GM19452 (cell line): ENCODE data around the gene VSIG10L.

Source experiments
- ATAC-seq: cut with Tn5 transposase; IDR thresholded peaks from one replicate; pipeline ENCODE4 v1.9.1; 2021; ENCODE audit not compliant: unreplicated experiment

VSIG10L gene

DNA sequence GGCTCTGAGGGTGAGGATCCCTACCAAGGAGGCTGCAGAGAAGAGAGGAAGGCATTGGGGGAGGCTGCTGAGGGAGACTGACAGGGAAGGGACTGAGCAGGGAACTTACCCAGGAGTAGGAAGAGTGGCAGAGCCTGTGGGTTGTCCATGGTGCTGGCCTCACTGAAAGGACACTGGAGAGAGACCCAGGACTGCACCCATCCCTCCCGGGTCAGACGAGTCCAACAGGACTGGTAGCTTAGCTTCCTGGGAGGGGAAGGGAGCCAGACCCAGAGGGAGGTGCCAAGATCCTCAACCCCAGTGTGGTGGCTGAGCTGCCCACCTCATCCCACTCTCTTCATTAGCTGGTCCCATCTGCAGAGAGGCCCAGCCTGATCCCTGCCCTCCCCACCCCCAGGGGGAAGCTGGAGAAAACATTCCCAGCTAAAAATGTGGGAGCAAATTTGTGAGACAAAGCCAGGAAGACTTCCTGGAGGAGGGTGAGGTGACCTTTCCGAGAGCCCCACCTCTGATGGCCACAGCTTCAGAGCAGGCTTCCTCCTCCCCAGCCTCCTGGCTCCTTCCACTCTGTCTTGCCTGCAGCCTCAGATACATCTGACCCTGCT is at the start of gene VSIG10L:
TSS of gene VSIG10L (minus strand) at position 164 of the 605 bp plus-strand sequence. CDS start at position 149, 15 bp downstream.
- no peak for ATAC-seq

DNA sequence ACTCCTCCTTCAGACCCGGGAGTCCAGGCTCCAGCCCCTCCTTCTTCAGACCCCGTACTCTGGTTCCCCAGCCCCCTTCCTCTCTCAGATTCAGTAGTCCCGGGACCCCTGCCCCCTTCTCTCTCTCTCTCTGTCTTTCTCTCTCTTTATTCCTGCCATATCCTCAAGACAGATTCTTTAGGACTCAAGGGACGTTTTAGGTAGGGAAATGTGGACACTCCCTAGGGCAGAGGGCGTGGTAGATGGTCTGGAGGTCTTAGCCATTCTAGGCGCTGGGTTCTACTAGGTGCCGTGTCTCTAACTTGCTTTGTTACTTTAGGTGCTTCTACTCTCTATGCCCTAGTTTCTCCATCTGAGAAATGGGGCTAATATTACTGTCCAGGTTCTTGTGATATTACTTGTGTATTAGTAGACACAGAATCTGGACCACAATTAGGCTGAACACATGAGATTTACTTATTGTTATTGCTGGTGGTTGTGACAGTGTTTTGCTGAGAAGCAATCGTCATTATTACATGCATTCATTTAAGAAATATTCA is 49.2 kb upstream of the VSIG10L start:
- no peak for ATAC-seq

DNA sequence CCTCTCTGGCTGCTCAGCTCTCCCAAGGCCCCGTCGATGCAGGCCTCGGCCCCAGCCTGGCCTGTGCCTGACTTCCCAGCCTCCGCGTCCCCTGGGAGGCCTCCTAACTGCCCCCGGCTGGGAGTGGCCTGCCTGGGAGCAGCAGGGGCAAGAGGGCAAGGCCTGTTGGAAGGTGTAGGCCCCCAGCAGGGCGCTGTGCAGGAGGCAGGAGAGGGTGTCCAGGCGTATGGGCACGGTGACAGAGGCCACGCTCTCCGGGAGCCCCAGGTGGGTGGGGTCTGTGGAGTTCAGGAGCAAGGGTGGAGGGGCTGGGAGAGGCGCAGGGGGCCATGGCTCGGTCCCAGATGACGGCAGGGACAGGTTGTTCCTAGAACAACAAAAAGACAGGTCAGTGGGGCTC is 47.2 kb upstream of the VSIG10L start:
- ATAC-seq: no peak

DNA sequence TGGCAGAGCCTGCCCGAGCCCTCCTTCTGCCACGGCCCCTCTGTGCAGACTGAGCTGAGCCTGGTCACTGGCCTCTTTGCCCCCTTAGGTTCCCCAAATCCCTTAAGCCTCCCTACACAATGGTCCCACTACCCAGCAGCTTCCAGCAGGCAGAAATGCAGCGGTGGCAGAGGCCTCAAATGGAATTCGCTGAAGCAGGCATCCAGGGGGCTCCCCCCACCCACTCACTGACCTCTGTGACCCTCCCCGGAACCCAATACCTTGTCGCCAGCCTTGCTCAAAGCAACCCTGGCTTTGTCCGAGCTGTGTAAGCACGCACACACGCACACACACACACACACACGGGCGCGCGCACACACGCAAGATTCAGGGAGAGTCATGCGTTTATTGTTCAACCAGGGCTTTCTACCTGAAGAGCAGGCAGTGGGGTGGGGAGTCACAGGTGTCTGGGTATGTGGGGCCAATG is 46.0 kb upstream of the VSIG10L start, which contains the start of gene LIM2:
TSS of gene LIM2 (minus strand) at position 51 of the 466 bp plus-strand sequence. CDS start 531 bp downstream, outside the sequence.
- ATAC-seq: no peak

DNA sequence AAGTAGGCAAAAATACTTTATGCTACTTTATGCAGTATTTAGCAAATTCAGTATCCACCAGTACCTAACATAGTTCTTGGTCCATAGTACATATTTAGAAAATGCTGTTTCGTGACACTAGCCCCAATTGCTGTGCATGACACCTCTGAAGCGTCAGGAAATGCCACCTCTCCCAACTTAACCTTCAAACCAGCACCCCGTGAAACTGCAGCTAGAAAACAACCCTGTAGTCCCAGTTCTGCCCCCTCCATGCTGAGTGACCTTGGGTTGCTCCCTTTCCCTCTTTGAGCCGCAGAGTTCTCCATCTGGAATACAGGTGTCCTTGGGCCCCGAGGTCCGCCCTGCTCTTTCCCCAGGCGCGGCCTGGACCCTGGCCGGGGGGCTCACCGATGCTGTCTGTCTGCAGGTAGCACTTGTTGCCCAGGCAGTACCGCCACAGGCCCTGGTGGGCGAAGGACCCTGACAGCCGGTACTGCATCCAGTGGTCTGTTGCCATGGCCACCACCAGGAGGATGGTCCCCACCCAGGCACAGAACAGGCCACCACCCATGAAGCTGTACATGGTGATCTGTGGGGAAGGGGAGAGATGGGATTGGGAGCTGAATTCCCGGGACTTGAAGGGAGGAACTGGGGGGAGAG is 45.1 kb upstream of the VSIG10L start:
- ATAC-seq: no peak

DNA sequence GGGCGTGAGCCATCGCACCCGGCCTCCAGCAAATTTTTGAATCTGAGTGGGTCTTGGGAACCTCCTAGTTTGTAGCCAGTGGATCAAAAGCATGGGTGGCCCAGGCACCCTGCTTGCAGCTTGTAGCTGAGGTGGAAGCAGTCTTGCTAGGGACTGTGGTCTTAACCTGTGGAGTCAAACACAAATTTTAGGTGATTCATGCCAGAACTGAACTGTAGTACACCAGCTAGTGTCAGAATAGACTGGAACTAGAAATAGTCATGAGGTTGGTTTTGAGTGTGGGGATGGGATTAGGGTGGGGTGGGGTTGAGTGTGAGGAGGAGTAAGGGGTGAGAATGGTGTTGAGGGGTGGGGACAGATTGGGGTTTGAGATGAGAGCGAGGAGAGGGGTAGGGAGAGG is 40.1 kb upstream of the VSIG10L start:
- no peak for ATAC-seq

DNA sequence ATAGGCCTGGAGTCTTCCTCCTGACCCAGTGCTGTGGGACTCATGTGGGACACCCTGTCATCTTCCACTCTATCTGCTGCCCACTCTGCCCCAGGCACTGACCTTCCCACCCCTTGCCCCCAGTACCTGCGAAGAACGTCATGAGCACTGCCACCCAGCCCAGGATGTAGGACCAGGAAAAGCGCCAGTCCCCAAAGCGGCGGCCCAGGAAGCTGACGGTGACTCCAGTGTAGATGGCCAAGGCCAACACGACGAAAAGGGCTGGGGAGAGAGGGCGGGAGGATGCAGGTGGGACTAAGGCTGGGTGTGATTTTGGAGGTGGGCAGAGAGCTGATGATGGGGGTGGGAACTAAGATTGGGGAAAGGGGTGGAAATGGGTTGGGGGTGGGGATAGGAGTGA is 38.4 kb upstream of the VSIG10L start:
- no peak for ATAC-seq

DNA sequence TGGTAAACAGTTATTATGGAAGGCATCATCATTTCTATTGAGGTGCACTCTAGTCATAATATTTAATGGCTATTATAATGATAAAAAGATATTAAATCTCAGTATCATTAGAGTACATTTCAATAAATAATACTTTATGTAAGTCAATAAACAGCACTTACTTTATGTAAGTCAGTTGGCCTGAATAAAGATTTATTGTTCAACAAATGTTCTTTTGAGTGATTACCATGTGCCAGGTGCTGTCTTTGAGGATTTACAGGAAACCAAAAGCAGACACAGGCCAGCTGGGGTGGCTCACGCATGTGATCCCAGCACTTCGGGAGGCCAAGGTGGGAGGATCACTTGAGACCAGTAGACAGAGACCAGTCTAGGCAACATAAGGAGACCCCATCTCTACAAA is 35.5 kb upstream of the VSIG10L start:
- ATAC-seq: no peak

DNA sequence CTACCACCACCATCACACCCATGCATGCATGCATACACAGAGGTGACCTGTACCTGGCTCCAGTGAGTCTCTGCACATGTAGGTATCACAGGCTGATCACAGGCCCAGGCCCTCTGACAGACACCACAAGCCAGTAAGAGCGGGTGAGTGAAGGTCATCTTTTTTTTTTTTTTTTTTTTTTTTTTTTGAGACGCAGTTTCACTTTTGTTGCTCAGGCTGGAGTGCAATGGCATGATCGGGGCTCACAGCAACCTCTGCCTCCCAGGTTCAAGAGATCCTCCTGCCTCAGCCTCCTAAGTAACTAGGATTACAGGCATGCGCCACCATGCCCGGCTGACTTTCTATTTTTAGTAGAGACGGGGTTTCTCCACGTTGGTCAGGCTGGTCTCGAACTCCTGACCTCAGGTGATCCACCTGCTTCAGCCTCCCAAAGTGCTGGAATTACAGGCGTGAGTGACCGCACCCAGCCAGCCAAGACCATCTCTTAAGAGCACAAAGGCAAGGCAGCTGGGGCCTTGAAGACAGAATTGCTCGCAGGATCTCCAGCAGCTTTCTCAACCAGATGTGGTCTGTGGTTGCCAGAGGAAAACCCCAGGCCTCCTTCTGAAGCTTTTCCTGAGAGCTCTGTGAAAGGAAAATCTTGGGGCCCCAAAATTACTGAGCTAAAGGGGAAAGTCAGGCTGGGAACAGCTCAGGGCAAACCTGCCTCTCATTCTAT is 33.7 kb upstream of the VSIG10L start:
- ATAC-seq: no peak

DNA sequence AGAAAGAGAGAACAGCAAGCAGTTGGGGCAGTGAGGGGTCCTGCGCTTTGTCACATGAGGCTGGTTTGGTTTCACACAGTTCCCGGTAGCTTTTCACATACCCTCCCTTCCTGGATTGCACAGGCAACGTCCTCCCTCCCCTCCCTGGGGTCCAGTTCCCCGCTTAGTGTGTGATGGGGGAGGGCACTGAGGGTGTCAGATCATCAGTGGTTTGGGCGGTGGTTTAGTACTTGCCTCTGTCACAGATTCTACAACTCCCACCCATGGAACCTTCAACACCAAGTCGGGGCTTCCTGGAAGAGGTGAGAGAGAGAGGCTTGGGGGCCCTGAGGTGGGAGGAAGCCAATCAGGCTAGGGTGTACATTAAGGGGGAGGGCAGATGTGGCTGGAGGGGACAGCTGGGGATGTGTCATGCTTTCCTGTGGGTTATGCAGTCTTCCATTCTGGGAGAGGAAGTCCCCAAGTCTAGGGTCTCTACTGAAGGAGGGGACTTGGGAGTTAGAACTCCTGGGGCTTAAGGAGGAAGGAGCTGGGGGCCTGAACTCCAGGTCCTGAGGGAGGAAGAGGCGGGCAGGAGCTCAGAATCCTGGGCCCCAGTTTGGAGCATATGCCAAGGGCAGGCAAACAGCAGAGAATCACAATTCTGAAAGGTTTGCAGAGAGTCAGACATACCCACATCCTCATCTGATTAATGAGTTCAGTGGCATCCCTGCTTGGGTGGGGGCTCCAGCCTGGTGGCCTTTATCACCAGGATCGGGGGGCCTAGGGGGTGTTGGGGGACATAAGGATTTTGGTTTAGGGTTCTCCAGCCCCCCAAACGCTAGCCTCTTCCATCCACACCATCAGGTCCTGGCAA is 30.9 kb upstream of the VSIG10L start, which contains the start of gene NKG7:
TSS of gene NKG7 (minus strand) at position 6 of the 856 bp plus-strand sequence. CDS start 119 bp downstream, outside the sequence.
- no peak for ATAC-seq

DNA sequence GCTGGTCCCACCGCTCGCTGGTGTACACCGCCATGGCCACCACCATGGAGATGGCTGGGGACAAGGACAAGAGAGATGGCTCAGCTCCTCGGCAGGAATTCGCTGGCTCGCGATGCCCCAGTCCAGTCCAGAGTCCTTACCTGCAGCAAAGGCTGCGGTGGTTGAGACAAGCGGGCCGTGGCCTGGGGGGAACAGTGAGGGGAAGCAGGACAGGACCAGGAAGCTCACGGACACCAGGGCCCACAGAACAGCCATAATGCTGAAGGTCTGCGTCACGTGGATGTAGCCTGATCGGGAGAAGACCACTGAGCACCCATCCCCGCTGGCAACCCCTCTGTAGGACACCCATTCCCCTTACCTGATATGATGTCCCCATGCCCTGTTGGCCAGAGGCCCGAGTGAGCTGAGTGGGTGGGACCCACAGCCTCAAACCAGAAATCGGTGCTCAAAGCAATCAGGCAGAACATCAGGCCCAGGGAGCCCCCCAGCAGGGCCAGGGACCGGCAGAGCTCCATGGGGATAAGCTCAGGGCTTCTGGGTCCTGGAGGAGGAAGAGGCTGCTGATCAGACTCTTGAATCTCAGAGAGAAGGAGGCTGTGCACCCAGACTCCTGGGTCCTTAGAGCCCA is 30.2 kb upstream of the VSIG10L start:
- ATAC-seq: no peak

DNA sequence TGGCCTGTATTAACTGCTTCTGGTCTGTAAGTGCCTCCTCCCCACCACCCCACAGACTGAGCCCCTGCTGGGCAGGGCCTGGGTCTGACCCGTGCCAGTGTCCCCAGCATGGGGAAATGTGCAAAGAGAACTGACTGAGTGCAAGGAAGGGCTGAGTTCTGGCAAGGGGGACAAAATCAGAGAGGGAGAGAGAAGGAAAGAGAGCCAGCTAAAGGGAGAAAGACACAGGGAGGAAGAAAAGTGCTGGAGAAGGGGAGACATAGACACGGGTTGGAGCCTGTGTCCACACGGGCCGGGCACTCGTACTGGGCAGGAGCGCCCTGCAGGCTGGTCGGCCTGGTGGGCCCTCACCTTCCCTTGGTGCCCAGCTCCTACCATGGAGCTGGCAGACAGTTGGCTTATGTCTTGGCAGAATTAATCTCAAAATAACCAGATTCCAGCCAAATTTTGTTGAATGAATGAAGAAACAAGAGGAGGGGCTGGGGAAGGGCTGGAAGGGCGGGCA is 29.3 kb upstream of the VSIG10L start:
- no peak for ATAC-seq

DNA sequence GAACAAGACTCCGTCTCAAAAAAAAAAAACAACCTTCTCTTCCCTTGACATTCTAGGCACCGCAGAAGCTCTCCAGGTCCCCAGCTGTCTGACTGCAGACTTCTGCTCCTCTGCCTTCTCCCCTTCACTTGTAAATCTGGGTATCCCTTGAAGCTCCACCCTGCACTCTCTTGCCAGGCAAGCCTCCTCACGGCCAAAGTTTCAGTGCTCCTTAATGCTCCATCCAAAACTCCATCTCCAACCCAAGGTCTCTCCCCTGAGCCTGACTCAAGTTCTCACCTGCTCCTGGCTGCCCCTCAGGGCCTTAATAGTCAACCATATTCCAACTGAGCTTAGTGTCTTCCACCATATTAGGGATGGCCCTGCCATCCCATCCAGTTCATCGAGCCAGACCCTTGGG is 28.3 kb upstream of the VSIG10L start:
- ATAC-seq: no peak

DNA sequence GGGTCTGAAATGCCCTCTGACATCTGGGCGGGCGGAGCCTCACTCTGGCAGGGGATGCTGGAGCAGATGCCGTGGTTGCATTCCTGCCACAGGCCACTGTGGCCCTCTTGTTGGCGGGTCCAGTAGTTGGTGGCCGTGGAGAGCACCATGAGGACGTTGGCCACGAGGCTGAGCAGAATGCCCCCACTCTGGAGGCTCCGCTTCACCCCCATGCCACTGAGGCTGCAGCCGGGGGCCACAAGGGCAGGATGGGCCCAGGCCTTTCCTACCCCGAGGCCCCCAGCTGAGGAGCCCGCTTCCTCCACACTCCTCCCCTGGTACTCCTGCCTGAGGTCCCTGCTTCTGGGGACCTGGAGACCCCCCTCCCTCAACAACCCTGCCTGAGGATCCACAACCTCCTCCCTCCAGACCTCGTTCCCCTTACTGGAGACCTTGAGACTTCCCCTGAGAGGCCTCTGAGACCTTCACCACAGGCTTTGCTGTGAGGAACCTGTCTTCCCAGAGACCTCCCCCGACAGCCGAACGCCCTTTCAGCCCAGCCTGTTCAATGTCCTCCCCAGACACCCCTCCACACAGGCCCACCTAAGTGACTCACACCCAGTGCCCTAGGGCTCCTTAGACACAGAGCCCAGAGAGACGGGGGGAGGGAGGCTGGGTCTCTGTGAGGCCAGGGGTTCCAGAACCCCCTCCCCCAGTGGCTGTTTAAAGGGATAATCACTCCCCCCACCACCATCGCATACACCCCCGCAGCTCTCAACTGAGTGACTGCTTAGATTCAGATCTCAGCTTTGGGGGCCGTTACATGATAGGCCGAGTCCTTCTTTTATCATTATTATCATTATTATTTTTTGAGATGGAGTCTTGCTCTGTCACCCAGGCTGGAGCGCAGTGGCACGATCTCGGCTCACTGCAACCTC is 26.7 kb upstream of the VSIG10L start, which contains the start of gene CLDND2:
TSS of gene CLDND2 (minus strand) at position 638 of the 917 bp plus-strand sequence. CDS start at position 212, 426 bp downstream.
- no peak for ATAC-seq

DNA sequence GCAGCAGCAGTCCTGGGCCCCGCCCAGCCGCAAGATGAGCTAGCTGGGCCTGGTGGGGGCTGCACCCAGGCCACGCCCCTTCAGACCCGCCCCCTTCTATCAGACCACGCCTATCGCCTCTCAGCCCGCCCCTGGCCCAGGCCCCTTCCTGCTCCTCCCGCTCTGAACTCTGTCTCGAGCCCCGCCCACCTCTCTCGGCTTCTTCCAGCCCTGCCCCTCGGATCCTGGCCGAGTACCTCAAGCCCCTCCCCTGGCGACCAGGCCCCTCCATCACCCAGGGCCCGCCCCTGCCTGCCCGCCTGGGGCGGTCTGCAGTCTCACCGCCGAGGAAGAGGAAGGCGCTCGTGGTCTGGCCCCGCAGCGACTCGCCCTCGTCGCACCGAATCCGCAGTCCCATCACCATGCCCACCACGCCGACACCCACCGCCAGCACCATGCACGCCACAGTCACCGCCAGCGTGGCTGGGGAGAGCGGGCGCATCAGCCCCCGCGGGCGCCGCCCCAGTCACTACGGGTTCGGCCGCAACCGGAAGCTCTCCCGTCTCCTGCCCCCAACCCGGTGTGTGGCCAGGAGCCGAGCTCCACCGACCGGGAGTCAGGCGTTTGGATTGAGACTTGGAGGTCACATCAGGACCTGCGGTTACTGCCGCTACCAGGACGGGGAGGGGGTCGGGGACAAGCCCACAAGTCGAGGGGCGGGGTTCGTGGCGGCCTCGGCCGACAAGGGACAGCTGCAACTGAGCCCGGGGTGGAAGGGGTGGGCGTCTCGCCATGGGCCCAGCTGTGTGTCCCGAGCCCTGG is 25.8 kb upstream of the VSIG10L start:
- ATAC-seq: peak; percentile 75

DNA sequence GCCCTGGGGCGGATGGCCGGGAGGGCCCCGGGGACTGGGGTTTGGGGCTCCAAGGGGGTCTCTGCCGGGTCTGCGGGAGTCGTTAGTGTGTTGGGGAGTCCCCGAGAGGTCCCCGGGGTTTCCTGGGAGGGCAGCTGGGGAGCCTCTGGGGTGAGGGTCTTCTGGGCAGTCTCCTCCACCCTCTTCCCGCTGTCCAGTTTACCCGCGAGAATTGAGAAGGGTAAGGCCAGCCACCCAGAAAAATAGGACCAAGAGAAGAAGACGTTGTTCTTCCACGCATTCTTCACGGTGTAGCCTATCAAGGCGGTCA is 25.3 kb upstream of the VSIG10L start:
- ATAC-seq: peak; percentile 11

DNA sequence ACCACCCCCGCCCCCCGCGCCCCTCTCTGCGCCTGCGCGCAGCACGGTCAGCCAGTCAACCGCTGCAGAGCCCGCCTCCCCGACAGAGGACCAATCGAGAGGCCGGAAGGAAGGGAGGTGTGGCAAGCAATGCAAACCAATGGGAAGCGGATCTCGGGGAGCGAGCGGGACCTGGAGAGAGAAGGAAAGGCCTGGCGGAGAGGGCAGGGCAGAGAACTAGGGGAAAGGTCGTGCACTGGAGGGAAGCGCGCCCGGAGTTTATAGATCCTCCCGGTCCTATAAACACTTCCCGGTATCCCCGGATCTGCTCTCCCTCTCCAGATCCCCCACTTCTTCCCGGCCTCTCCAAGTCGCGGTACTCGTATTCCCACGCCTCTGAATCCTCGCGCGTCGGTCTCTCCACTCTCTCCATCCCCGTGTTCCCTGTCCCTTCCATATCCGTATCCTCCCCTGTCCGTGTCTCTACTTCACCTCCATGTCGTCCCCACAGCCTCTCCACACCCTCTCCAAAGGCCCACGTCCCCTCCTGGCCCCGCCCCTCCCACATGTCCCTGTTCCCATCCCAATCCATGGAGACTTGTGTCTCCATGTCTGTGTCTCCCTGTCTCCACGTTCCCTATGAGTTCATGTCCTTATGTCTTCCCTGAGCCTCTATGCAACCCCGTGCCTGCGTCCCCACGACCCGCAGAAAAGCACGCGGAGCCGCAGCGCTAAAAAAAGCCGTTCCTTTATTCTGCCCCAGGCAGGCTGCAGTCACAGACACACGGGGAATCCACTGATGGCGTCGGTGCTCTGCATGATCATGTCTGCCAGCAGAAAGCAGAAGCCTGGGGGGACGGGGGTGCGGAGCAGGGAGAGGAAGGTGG is 24.7 kb upstream of the VSIG10L start:
- peak; percentile 43 for ATAC-seq
